DMS 273 treated with DMSO at 0.1 percent for 48 hours (cell line): ENCODE measurements around the gene CFAP410.

Source experiments
- DNase-seq: peaks from one replicate; lab custom pipeline; 2025; lab: John Stamatoyannopoulos, UW

Gene CFAP410

DNA sequence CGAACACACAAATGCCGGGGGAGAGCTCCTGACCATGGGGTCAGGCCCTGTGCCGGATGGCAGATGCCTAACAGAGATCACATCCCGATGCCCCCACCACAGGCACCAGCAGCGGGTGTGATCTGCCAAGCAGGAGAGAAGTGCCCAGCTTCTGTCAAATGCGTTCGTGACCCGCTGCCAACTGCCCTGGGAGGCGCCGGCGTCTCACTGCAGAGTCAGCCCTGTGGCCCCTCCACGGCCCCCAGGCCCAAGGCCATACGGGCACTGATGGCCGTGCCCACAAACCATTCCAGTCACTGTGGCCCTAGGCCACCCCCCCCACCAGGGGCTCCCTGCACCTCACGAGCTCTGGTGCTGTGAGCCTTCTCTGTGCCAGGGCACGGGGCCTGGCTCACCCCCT, 8.0 kb downstream of the CFAP410 start:
- DNase-seq = no peak

DNA sequence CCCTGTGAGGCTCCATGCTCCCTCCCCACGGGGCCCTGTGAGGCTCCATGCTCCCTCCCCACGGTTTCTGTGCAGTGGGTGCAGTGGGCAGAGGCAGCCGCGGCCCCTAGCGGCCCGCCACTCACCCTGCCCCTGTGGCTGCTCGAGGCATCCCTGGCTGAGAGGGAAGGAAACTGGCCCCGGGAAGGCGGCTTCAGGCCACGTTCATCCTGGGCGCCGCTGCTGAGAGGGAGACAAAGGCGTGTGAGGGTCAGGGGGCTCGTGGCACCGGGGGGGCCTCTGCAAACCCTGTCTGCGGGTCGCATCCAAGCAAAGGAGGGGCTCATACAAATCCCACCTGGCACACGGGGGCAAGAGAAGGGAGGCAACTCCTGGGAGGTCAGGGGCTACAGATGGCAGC, 8.5 kb downstream of the CFAP410 start:
- DNase-seq = no peak

- no peak for DNase-seq
Observed at GRCh38 chr21:44329971-44330681, 9.1 kb downstream of the CFAP410 start.

DNA sequence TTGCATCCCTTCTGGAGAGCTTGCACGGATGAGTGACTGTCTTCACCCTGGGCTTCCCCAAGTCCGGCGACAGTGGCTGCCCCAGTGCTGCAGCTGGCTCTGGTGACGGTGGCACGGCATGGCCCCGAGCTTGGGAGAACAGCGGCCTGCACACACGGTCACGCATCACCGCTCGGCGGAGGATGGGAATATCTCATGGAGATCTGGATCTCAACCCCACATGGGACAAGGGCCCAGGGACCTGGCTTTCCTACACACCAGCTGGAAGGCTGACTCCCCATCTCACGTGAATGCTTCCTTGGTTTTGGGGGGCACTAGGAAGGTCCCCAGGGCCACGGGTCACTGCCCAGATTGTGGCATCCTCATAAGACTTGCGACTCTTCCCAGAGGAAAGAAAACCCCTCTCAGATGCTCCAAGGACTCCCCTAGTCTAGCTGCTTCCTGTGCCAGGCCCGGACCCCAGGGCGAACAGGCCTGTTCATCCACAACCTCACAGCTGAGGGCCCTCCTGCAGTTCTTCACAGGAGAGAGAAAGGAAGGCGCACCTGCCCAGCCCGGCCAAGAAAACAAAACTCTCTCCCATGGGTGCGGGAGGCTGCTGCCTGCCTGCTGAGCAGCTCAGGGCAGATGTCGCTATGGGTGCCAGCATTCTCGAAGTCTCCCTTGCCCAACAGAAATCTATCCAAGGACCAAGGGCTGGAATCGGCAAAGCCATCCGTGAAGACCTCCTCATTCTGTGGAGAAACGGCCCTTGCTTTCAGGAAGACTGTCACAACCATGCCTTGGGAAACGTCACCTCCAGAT, 9.9 kb downstream of the CFAP410 start:
- DNase-seq = no peak

DNA sequence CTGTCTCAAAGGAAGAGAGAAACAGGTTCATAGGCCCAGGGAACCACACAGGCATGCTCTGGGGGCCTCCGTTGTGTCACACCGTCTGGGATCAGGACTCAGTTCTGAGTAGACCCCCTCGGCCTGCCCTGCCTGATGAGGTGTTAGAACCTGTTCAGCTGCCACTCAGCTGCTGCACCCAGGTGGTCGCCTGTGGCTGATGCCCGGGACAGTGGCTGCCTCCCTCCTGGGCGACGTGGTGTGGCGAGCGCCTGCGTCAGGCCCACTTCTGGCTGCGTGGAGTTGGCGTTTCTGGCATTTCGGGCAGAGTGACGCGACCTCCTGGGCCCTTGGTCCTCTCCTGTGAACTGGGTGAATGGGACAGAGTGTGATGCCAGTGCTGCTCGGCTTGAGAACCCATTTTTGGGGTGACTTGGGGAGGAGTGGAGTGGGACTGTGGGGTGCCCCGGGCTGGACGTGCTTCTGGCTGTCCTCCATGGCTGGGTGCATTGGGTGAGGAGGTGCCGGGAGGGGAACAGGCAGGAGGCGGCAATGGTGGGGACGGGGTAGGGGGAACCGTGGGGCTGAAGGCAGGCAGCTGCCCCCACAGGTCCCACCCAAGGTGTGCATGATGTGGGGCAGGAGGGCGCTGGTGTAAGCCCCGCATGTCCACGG, 10.8 kb downstream of the CFAP410 start:
- no peak for DNase-seq

DNA sequence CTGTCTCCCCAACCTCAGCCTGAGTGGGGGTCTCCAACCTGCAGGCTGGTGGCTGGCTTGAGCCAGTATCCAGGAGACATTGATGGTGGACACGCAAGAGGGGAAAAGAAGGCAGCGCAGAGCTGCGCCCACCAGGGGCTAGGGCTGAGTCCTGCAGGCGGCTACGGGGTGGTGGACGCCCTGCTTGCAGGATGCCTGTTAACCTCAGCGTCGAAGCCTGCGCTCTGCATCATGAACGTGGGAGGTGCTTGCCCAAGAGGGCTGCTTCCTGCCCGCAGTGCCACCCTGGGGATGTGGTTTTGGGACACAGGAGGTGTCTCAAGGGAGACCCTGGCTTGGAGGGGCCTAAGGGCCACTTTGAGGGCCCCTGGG, 11.6 kb downstream of the CFAP410 start:
- no peak for DNase-seq

DNA sequence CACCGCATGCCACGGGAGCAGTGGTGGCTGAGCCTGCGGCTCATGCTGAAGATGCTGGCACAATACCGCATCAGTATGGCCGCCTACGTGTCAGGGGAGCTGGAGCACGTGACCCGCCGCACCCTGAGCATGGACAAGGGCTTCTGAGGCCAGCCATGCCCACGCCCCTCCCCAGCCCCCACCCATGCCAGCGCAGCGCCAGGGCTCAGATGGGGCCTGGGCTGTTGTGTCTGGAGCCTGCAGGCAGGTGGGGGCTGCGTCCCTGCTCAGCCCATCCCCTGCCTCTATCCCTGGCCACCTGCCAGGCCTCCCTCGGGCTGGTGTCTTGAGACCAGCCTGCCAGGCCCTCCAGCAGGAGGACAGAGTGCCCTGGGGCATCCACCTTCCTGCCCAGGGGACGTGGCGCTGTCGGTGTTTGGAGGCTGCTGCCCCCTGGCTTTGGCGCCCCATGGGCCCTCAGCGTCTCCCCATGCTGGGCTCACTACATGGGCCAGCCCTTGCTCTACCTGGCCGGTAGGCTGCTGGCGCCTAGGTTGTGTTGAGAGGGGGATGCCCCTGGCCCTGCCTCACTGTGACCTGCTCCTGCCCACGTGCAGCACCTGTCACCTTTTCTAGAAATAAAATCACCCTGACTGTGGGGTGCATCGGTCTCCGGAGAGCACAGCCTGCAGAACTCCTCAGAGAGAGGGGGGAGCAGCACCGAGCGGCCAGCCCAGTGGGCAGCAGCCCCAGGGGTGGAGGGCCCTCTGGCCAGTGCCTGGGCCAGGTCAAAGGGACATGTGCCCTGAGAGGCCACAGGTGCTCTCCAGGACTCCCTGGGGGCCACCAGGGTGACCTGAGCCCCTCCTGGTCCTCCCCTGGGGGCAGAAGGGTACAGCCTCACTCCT, 12.2 kb downstream of the CFAP410 start:
- DNase-seq = no peak

DNA sequence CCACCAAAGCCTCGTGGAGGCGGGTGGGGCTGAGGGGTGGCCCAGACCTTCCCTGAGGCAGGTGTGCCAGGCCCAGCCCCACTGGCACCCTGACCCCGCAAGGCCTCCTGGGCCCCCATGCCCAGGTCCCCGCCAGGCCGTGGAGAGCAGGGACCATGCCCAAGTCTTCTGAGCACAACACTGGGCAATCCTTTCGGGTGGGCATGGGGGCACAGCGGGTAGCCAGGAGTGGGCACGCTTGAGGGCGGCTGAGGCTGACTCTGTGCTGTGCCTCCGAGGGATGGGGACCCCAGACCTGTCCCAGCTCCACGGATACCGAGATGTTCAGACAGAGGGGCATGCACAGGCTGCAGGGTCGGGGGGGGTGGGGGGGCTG, 12.9 kb downstream of the CFAP410 start:
- no peak for DNase-seq

DNA sequence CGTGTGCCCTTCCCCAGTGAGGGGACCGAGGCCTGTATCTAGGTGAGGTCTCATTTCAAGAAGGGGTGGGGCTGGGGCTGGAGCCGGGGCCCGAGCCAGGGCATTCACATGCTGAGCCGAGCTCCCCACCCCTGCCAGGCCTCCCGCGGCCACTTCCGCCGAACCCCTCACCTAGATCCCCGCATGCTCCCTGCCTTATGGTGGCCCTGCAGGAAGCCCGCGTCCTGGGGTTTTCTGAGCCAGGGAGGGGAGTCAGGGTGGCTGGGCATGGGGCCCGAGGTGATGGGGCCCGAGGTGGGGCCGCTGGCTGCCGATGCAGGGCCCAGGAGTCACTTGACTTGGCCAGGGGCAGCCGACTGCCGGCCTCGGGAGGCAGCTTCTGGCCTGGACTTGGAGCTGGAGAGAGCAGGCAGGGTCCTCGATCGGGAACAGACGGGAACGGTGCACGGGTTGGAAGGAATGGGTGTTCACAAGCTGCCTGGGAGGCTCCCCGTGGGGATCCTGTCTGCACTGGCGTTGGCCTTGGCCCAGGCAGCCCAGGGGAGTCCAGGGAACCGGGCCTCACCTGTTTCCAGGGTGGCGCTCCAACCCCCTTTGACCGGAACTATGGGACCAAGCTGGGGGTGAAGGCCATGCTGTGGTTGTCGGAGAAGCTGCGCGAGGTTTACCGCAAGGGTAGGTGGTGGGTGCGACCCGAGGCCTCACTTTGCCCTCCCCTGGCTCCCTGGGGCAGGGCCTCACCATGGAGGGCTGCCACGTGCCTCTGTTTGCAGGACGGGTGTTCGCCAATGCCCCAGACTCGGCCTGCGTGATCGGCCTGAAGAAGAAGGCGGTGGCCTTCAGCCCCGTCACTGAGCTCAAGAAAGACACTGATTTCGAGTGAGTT, 13.6 kb downstream of the CFAP410 start:
- no peak for DNase-seq

GRCh38 chr21:44324854-44325107, 14.4 kb downstream of the CFAP410 start:
- no peak for DNase-seq

DNA sequence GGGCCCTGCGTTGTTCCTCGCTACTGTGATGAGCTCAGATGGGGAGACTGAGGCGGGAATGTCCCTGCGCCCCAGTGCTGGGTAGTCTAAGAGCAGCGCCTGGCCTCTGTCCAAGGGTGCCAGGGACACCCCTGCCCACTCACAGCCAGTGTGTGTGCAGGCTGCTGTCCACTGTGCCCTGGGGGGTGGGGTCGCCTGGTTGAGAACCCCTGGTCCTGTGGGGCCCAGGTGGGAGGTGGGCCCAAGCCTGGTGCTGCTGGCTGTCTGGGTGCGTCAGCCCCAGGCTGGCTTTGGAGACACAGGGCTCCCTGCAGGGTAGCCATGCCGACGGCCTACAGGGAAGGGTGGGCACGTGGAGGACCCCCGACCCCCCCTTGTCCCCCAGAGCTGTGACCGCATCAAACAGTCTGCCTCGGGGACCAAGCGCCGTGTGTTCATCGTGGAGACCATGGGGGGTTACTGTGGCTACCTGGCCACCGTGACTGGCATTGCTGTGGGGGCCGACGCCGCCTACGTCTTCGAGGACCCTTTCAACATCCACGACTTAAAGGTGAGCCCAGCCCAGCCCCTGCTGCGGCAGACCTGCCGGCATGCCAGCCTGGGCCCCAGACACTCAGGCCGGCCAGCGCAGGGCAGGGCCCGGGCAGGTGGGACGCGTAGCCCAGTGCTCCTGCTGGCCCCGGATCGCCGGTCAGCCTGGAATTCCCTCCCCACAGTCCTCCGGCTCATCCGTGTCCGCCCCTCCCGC, 14.9 kb downstream of the CFAP410 start:
- DNase-seq = no peak

DNA sequence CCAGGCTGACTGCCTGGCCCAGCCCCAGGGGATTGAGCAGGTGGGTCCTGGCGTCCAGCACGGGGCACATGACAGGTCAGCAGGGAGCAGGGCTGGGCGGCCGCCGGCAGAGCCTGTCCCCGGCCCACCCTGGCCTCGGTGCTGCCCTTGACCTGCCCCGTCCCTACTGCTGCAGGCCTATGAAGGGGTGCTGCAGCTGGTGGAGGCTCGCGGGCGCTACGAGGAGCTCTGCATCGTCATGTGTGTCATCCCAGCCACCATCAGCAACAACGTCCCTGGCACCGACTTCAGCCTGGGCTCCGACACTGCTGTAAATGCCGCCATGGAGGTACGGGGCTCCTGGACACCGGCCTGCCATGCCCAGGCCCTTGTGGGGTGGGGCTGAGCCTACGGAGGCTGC, 15.6 kb downstream of the CFAP410 start:
- DNase-seq = no peak

DNA sequence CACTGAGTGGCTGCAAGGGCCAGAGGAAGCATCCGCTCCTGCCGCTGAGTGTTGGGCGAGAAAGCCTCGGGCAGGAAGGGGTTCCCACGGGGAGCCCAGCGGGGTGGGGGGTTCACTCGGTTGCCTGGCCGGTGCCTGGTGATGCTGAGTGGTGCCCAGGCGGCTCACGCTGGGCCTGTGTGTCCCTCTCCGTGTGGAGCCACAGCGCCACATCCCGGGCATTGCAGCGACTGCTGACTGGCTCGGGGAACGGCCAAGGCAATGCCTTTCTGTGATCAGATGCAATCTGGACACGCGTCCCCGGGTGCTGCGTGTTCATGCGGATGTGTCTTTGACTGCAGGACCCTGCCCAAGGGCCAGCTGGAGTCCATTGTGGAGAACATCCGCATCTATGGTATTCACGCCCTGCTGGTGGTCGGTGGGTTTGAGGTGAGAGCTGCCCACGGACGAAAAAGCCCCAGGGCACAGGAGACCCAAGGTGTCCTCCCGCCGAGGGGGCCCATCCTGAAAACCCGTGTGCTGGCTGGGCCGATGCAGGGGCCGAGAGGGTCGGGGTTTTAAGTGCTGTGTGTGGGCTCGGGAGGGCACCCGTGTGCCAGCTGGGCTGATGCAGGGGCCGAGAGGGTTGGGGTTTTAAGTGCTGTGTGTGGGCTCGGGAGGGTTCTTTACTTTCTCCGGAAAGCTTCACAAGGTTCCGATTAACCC, 16.4 kb downstream of the CFAP410 start:
- no peak for DNase-seq

GRCh38 chr21:44321846-44322450, 17.2 kb downstream of the CFAP410 start:
- no peak for DNase-seq

DNA sequence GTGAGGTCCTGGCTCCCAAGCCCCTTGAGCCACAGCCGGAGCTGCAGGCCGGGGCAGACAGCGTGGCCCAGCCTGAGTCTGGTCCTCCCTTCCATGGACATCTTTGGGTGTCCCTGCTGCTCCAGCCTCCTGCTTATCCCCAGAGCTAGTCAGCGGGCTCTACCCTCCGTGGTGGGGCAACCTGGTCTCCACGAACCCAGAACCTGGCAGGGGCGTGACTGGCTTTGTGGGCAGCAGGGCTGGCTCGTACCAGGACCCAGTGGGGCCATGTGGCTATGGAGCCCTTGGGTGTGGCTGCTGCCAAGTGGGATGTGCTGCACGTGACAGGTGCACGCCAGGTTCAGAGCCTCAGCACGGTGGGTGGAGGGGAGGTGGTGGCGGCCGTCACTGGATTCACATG, 18.3 kb downstream of the CFAP410 start:
- no peak for DNase-seq

DNA sequence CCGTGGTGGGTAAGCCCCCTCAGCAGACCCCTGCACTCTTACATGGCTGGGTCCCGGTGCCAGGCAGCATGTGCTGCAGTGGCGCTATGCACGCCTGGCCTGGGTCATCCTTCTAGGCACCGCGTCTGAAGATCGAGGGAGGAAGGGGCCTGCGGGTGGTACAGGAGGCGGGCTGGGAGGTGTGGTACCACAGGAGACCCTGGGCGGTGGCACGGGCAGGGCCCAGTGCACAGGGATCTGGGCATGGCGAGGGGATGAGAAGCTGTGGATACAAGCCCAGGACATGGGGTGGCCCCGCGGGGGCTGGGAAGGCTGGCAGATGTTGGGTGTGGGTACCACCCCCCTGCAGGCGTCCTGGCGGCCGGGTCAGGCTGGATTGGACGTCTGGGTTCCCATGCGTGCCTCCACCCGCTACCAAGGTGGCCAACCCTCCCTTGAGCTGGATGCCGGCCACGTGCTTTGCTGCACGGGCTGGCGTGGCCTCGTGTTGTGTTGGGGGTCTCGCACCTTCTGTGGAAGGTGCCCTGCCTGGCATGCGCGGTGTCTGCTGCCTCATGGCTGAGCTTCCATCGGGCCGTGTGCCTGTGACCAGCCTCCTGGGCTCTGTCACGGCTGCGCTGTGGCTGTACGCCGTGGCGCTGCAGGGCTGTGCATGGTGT, 19.7 kb downstream of the CFAP410 start:
- no peak for DNase-seq

DNA sequence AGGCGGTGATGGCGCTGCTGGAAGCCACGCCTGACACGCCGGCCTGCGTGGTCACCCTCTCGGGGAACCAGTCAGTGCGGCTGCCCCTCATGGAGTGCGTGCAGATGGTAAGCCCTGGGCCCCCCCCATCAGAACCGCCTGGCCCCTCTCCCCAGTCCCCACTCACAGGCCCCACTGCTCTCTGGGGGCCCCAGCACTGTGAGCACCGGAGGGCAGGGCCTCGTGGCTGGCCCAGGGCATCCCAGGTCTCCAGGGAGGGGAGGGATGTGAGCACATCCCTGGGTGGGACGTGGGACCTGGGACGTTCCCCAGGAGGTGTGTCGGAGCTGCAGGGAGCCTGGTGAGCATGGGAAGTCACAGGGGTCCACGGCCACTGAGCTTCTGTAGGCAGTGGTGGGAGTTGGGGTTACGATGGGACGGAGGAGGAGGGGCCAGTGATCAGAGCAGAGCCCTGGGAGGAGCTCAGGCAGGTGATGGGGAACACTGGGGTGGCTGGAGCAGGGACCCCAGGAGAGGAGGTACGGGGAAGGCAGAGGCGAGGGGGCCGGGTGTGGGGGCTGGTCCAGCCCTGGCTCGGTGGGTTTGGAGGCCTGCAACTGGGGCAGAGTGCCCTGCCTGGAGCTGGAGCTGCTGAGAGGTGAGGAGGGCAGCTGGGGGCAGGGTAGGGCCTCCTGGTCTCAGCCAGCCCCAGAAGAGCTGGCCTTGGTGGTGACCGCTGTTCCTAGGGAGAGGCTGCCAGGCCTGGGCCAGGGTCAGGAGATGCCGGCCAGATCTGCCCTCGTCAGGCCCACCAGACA, 20.5 kb downstream of the CFAP410 start:
- DNase-seq = no peak

GRCh38 chr21:44317871-44318270, 21.3 kb downstream of the CFAP410 start:
- no peak for DNase-seq
